HepG2 (cell line): ENCODE results near the gene LSM14B. TPM values are rescaled to one million over a fixed set of nuclear protein-coding genes. Genes with fewer than 3 reads are reported as not detected.

ENCODE experiments used
- BRCA1 ChIP-seq: sonication (generic); formaldehyde crosslinking; IDR thresholded peaks from 2 replicates; pipeline ENCODE4 v1.4.0; 2020; ENCODE audit warnings: missing genetic modification reagents
- GABPB1 ChIP-seq: IDR thresholded peaks from 2 replicates; pipeline ENCODE4 v1.6.1; 2016; ENCODE audit warnings: mild to moderate bottlenecking, missing genetic modification reagents, moderate library complexity, missing compliant biosample characterization
- GMEB1 ChIP-seq: sonication (generic); formaldehyde crosslinking; IDR thresholded peaks from 2 replicates; pipeline ENCODE4 v1.5.1; 2020; ENCODE audit warnings: missing genetic modification reagents, mild to moderate bottlenecking, borderline replicate concordance
- HNF4A ChIP-seq: sonication (generic); formaldehyde crosslinking; IDR thresholded peaks from 2 replicates; pipeline ENCODE4 v1.4.0; 2020; ENCODE audit warnings: missing genetic modification reagents
- NCOA5 ChIP-seq: sonication (generic); formaldehyde crosslinking; IDR thresholded peaks from 2 replicates; pipeline ENCODE4 v1.4.0; 2020; ENCODE audit warnings: missing genetic modification reagents
- NFYB ChIP-seq: sonication (generic); formaldehyde crosslinking; IDR thresholded peaks from 2 replicates; pipeline ENCODE4 v1.4.0; 2020; ENCODE audit warnings: missing genetic modification reagents
- NR3C1 ChIP-seq: sonication (generic); formaldehyde crosslinking; IDR thresholded peaks from 2 replicates; pipeline ENCODE4 v1.4.0; 2020; ENCODE audit warnings: missing genetic modification reagents
- RELA ChIP-seq: sonication (generic); formaldehyde crosslinking; IDR thresholded peaks from 2 replicates; pipeline ENCODE4 v1.4.0; 2020; ENCODE audit warnings: missing genetic modification reagents
- SALL2 ChIP-seq: sonication (generic); formaldehyde crosslinking; IDR thresholded peaks from 2 replicates; pipeline ENCODE4 v1.8.1; 2023; ENCODE audit warnings: mild to moderate bottlenecking, missing genetic modification reagents, inconsistent platforms
- SP2 ChIP-seq: sonication (generic); formaldehyde crosslinking; IDR thresholded peaks from 2 replicates; pipeline ENCODE4 v1.5.1; 2020; ENCODE audit warnings: mild to moderate bottlenecking, missing genetic modification reagents
- SRF ChIP-seq: IDR thresholded peaks from 2 replicates; pipeline ENCODE4 v1.6.1; 2011; ENCODE audit warnings: mild to moderate bottlenecking, low read depth, low read length, moderate library complexity
- STAG1 ChIP-seq: sonication (generic); formaldehyde crosslinking; IDR thresholded peaks from 2 replicates; pipeline ENCODE4 v1.4.0; 2020; ENCODE audit warnings: missing genetic modification reagents
- STAT5B ChIP-seq: sonication (generic); formaldehyde crosslinking; IDR thresholded peaks from 2 replicates; pipeline ENCODE4 v1.4.0; 2020; ENCODE audit warnings: missing genetic modification reagents
- SUZ12 ChIP-seq: fragments of 150-350 bp; IDR thresholded peaks from 2 replicates; pipeline ENCODE4 v1.6.1; 2014; ENCODE audit warnings: low read depth, low read length
- TOE1 ChIP-seq: sonication (generic); formaldehyde crosslinking; IDR thresholded peaks from 2 replicates; pipeline ENCODE4 v1.4.0; 2020; ENCODE audit warnings: mild to moderate bottlenecking, missing genetic modification reagents
- YEATS2 ChIP-seq: sonication (generic); formaldehyde crosslinking; IDR thresholded peaks from 2 replicates; pipeline ENCODE4 v1.4.0; 2020; ENCODE audit warnings: missing genetic modification reagents, borderline replicate concordance
- YY1 ChIP-seq: IDR thresholded peaks from 2 replicates; pipeline ENCODE4 v1.6.1; 2011; ENCODE audit warnings: low read length, low read depth, moderate library complexity, mild to moderate bottlenecking; ENCODE audit not compliant: insufficient read depth, insufficient replicate concordance
- ZKSCAN8 ChIP-seq: IDR thresholded peaks from 2 replicates; pipeline ENCODE4 v1.6.1; 2016; ENCODE audit warnings: borderline replicate concordance, missing genetic modification reagents, missing compliant biosample characterization
- ZNF205 ChIP-seq: IDR thresholded peaks from 2 replicates; pipeline ENCODE4 v1.6.1; 2018; ENCODE audit warnings: missing biosample characterization, missing genetic modification reagents
- ZNF232 ChIP-seq: sonication (generic); formaldehyde crosslinking; IDR thresholded peaks from 2 replicates; pipeline ENCODE4 v1.4.0; 2020; ENCODE audit warnings: missing genetic modification reagents, borderline replicate concordance
- ZNF280B ChIP-seq: sonication (generic); formaldehyde crosslinking; IDR thresholded peaks from 2 replicates; pipeline ENCODE4 v1.5.0; 2020; ENCODE audit warnings: missing genetic modification reagents, mild to moderate bottlenecking, borderline replicate concordance
- ZNF292 ChIP-seq: sonication (generic); formaldehyde crosslinking; IDR thresholded peaks from 2 replicates; pipeline ENCODE4 v1.8.1; 2022; ENCODE audit warnings: mild to moderate bottlenecking, low read depth, missing genetic modification reagents, borderline replicate concordance
- ZNF441 ChIP-seq: sonication (generic); formaldehyde crosslinking; IDR thresholded peaks from 2 replicates; pipeline ENCODE4 v1.7.0; 2021; ENCODE audit warnings: missing genetic modification reagents, borderline replicate concordance
- ZNF546 ChIP-seq: sonication (generic); formaldehyde crosslinking; conservative IDR thresholded peaks from 2 replicates; pipeline ENCODE4 v1.8.1; 2023; ENCODE audit warnings: mild to moderate bottlenecking, missing genetic modification reagents
- ZNF724P ChIP-seq: sonication (generic); formaldehyde crosslinking; IDR thresholded peaks from 2 replicates; pipeline ENCODE4 v1.8.0; 2022; ENCODE audit warnings: missing genetic modification reagents, borderline replicate concordance
- ZNF780A ChIP-seq: sonication (generic); formaldehyde crosslinking; IDR thresholded peaks from 2 replicates; pipeline ENCODE4 v1.8.0; 2022; ENCODE audit warnings: mild to moderate bottlenecking, missing genetic modification reagents, moderate library complexity
- polyA plus RNA-seq, 8 experiments: library from polyadenylated mRNA; depleted of rRNA in 3 of 8; stranded (reverse) in 7 of 8; unstranded in 1 of 8; fragments of >200 nt; fragmentation: Illumina TruSeq in 4 of 8; extraction: Trizol in 4 of 8; gene quantifications; 2 replicates each; pipeline versions ENCODE4 v1.2.1 to v1.2.3, GENCODE V29; 2011 to 2016; ENCODE audit warnings: low read depth in 4 of 8, missing spikeins in 1 of 8, mixed read lengths in 1 of 8; ENCODE audit not compliant: insufficient read depth in 1 of 8
- total RNA-seq, 5 experiments: library from RNA; depleted of rRNA; stranded (reverse); fragments of >200 nt; fragmentation: Illumina TruSeq; extraction: Trizol; gene quantifications; 2 replicates each; pipeline ENCODE4 v1.2.3, GENCODE V29; 2016; ENCODE audit warnings: low read depth in 1 of 5
- TF ChIP-seq, protein P1 (sequence below): sonication (generic); formaldehyde crosslinking; IDR thresholded peaks from 2 replicates; pipeline ENCODE4 v1.4.0; 2020; ENCODE audit warnings: missing genetic modification reagents, low read depth, mild to moderate bottlenecking, borderline replicate concordance

LSM14B gene
- total and polyA plus RNA-seq, 2 of the 13 experiments (the other 11 are each of a cell fraction or from before 2014, with no cell fraction given) = 43.3 to 79.2 TPM

DNA sequence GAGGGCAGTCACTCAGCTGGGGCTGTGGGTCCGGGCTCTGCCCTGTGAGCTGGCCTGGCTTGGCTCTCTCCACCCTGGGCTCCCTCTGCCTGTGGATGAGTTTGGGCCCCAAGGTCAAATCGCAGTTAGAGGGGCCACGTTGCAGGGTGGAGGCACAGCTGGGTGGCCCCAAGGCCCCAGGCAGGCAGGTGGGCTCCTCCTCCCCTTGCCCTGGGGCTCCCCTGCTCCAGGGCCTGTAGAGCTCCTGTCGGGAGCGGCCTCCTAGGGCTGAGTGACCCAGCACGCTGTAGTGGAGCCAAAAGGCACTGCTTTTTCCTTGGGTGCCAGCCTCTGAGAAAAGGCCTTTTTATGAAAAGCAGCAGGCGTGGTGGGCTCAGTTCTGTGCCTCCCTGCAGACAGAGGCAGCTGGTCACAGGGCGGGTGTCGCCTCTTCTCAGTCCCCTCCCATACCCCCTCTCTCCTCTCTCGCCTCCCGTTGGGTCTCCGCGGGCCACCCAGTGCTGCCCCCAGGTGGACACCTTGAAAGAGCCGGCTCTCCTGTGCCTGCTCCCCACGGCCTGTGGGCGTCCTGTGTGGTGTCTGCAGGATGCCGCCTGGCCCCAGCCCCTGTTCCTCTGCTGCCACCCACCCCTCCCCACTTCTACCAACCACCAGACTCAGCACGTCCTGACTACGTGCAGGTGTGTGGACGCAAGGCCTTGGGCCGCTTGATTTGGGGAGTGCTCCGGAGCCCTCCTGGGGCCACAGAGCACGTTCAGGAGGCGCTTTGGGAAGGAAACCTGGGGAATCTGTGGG lies 34.5 kb downstream of the LSM14B start (continued):
- TF ChIP-seq ZNF441 (CRISPR knock-in tag) = no peak
- TF ChIP-seq ZNF546 = peak; percentile 84; the same call in 1 of the 2 replicates
- TF ChIP-seq STAG1 = peak; percentile 82
- TF ChIP-seq SP2 (CRISPR knock-in tag) = no peak
- no peak for TF ChIP-seq NCOA5 (CRISPR knock-in tag)
- peak; percentile 47; the same call in 1 of the 2 replicates for TF ChIP-seq ZNF724P
- 0 out of 2 replicates have a peak, but pooled peaks have one; percentile 48 for TF ChIP-seq ZNF205 (CRISPR knock-in tag)
- TF ChIP-seq NR3C1 (CRISPR knock-in tag) = no peak
- no peak for TF ChIP-seq ZNF232
- peak; percentile 36; the same call in 1 of the 2 replicates for TF ChIP-seq ZNF292
- TF ChIP-seq RELA (CRISPR knock-in tag) = peak; percentile 86
- TF ChIP-seq ZNF280B (CRISPR knock-in tag) = peak; percentile 68
- TF ChIP-seq HNF4A = no peak
- TF ChIP-seq BRCA1 = no peak
- TF ChIP-seq SALL2 = 0 out of 2 replicates have a peak, but pooled peaks have one; percentile 63
- no peak for TF ChIP-seq NFYB
- no peak for TF ChIP-seq SUZ12
- TF ChIP-seq SRF = no peak
- TF ChIP-seq STAT5B (CRISPR knock-in tag) = no peak
- no peak for TF ChIP-seq GMEB1 (CRISPR knock-in tag)
- no peak for TF ChIP-seq ZKSCAN8
- TF ChIP-seq YEATS2 (CRISPR knock-in tag) = 0 out of 2 replicates have a peak, but pooled peaks have one; percentile 41
- TF ChIP-seq YY1 = no peak
- TF ChIP-seq TOE1 (CRISPR knock-in tag) = no peak
- TF ChIP-seq, protein P1, sequence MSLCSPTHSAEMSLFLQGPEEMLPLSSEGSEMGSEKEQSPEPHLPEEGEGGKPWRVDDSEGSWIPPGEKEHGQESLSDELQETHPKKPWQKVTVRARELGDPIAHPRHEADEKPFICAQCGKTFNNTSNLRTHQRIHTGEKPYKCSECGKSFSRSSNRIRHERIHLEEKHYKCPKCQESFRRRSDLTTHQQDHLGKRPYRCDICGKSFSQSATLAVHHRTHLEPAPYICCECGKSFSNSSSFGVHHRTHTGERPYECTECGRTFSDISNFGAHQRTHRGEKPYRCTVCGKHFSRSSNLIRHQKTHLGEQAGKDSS (CRISPR knock-in tag) = 0 out of 2 replicates have a peak, but pooled peaks have one; percentile 67
- TF ChIP-seq ZNF780A (CRISPR knock-in tag) = no peak
- peak; percentile 64 for TF ChIP-seq GABPB1
